Astrocyte (in vitro differentiated cells and primary cell): ENCODE results near the gene WDR45B. TPM values are rescaled to one million over a fixed set of nuclear protein-coding genes. Genes with fewer than 3 reads are reported as not detected.
"Not testable (repeated sequence)": the region's sequence is repeated elsewhere in the genome, so short reads cannot be mapped to it uniquely, and the experiment has no call there.

Experiments used
- DNase-seq: peaks from one replicate; pipeline ENCODE4 v3.0.0-alpha.2; 2010; ENCODE audit warnings: low read depth
- FAIRE-seq: peaks from 2 replicates; lab custom pipeline; 2011; peaks lifted over from hg19 to GRCh38; lab: Jason Lieb, UNC
- H2AFZ ChIP-seq: 2 replicates; pipeline ENCODE4 v1.6.0; 2012; ENCODE audit warnings: low read depth, low read length, inconsistent platforms
- H3K27ac ChIP-seq: 2 replicates; pipeline ENCODE4 v1.5.1; 2011; ENCODE audit warnings: low read depth, low read length, inconsistent platforms
- H3K27me3 ChIP-seq: 2 replicates; pipeline ENCODE4 v1.6.0; 2011; ENCODE audit warnings: low read length, inconsistent platforms; ENCODE audit not compliant: insufficient read depth
- H3K36me3 ChIP-seq: 2 replicates; pipeline ENCODE4 v1.5.1; 2011; ENCODE audit warnings: low read length, inconsistent platforms; ENCODE audit not compliant: insufficient read depth
- H3K4me1 ChIP-seq: 2 replicates; pipeline ENCODE4 v1.5.1; 2011; ENCODE audit warnings: low read length, inconsistent platforms; ENCODE audit not compliant: insufficient read depth
- H3K4me2 ChIP-seq: 2 replicates; pipeline ENCODE4 v1.6.0; 2012; ENCODE audit warnings: low read length, inconsistent platforms
- H3K4me3 ChIP-seq: 2 replicates; pipeline ENCODE4 v1.5.1; 2011; ENCODE audit warnings: low read depth, mild to moderate bottlenecking, low read length, inconsistent platforms; ENCODE audit not compliant: insufficient read depth
- H3K79me2 ChIP-seq: 2 replicates; pipeline ENCODE4 v1.6.0; 2012; ENCODE audit warnings: mild to moderate bottlenecking, low read length, inconsistent platforms; ENCODE audit not compliant: insufficient read depth
- H3K9ac ChIP-seq: 2 replicates; pipeline ENCODE4 v1.6.0; 2012; ENCODE audit warnings: mild to moderate bottlenecking, low read length, inconsistent platforms
- H3K9me3 ChIP-seq: 2 replicates; pipeline ENCODE4 v1.5.1; 2012; ENCODE audit warnings: low read depth, mild to moderate bottlenecking, low read length, inconsistent platforms; ENCODE audit not compliant: insufficient read depth
- H4K20me1 ChIP-seq: 2 replicates; pipeline ENCODE4 v1.6.0; 2012; ENCODE audit warnings: low read length, inconsistent platforms; ENCODE audit not compliant: insufficient read depth
- H3K27ac Mint-ChIP-seq: one replicate; pipeline ENCODE4 v1.8.0; 2021; ENCODE audit warnings: mild to moderate bottlenecking, mixed read lengths; ENCODE audit not compliant: unreplicated experiment
- H3K27me3 Mint-ChIP-seq: one replicate; pipeline ENCODE4 v1.8.0; 2021; ENCODE audit warnings: low read depth, mixed read lengths; ENCODE audit not compliant: unreplicated experiment
- H3K36me3 Mint-ChIP-seq: one replicate; pipeline ENCODE4 v1.8.0; 2021; ENCODE audit warnings: low read depth, mixed read lengths; ENCODE audit not compliant: unreplicated experiment
- H3K4me1 Mint-ChIP-seq: one replicate; pipeline ENCODE4 v1.8.0; 2021; ENCODE audit warnings: low read depth, mixed read lengths; ENCODE audit not compliant: unreplicated experiment
- H3K4me3 Mint-ChIP-seq: one replicate; pipeline ENCODE4 v1.8.0; 2021; ENCODE audit warnings: mild to moderate bottlenecking, moderate library complexity, mixed read lengths; ENCODE audit not compliant: unreplicated experiment
- H3K9me3 Mint-ChIP-seq: one replicate; pipeline ENCODE4 v1.8.0; 2021; ENCODE audit warnings: mild to moderate bottlenecking, mixed read lengths; ENCODE audit not compliant: unreplicated experiment
- EZH2 ChIP-seq: IDR thresholded peaks from 2 replicates; pipeline ENCODE4 v1.6.1; 2012; ENCODE audit warnings: mild to moderate bottlenecking, low read length, inconsistent platforms; ENCODE audit not compliant: insufficient read depth
- total RNA-seq: library from RNA; stranded (reverse); gene quantifications from 2 replicates; pipeline ENCODE4 v1.2.1, GENCODE V29; 2021
- TF ChIP-seq, protein P1 (sequence below): IDR thresholded peaks from 2 replicates; pipeline ENCODE4 v1.5.1; 2011; ENCODE audit warnings: low read depth, mild to moderate bottlenecking, inconsistent platforms, low read length, moderate library complexity; ENCODE audit not compliant: insufficient read depth

Gene WDR45B
- total RNA-seq, 1 donor from 2014 or later = 75.4 TPM

DNA sequence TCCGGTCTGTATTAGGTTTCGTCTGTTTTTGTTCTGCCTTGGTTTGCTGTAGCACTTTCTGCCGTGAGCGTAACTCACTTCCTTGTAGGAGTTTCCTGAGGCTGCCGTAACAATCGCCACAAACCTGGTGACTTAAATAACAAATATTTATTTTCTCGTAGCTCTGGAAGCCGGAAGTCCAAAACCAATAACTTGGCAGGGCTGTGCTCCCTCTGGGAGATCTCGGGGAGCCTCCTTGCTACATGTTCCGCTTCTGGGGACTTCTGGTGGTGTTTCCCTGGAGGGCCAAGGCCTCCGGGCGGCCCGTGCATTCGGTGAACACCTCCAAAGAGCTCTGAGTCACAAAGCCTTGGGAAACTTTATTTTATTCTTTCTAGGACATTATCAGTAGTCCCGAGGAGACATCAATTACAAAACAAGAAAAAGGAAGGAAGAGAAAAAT lies 6.8 kb upstream of the WDR45B start:
- H3K9me3 ChIP-seq = no peaks in the 10 kb centered on the region
- H3K4me1 ChIP-seq = no peaks in the 10 kb centered on the region
- DNase-seq = no peak
- no peak overlapping the region for H3K4me3 ChIP-seq
- no peaks in the 10 kb centered on the region for H4K20me1 ChIP-seq
- no peak overlapping the region for H3K27ac ChIP-seq
- no peaks in the 10 kb centered on the region for H3K36me3 ChIP-seq
- no peak overlapping the region for H3K9ac ChIP-seq
- Mint-ChIP-seq H3K4me3 (no peak overlapping the region), H3K4me1 (no peaks in the 10 kb centered on the region), H3K9me3 (no peaks in the 10 kb centered on the region), H3K27me3 (peaks cover 2% of the 10 kb centered on the region), H3K36me3 (peaks cover 17% of the 10 kb centered on the region), H3K27ac (no peak overlapping the region)
- TF ChIP-seq, protein P1, sequence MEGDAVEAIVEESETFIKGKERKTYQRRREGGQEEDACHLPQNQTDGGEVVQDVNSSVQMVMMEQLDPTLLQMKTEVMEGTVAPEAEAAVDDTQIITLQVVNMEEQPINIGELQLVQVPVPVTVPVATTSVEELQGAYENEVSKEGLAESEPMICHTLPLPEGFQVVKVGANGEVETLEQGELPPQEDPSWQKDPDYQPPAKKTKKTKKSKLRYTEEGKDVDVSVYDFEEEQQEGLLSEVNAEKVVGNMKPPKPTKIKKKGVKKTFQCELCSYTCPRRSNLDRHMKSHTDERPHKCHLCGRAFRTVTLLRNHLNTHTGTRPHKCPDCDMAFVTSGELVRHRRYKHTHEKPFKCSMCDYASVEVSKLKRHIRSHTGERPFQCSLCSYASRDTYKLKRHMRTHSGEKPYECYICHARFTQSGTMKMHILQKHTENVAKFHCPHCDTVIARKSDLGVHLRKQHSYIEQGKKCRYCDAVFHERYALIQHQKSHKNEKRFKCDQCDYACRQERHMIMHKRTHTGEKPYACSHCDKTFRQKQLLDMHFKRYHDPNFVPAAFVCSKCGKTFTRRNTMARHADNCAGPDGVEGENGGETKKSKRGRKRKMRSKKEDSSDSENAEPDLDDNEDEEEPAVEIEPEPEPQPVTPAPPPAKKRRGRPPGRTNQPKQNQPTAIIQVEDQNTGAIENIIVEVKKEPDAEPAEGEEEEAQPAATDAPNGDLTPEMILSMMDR = no peak
- TF ChIP-seq EZH2 = no peak
- H2AFZ ChIP-seq = no peak overlapping the region
- H3K79me2 ChIP-seq = no peaks in the 10 kb centered on the region
- H3K4me2 ChIP-seq = no peak overlapping the region
- no peaks in the 10 kb centered on the region for H3K27me3 ChIP-seq
- FAIRE-seq = no peak

DNA sequence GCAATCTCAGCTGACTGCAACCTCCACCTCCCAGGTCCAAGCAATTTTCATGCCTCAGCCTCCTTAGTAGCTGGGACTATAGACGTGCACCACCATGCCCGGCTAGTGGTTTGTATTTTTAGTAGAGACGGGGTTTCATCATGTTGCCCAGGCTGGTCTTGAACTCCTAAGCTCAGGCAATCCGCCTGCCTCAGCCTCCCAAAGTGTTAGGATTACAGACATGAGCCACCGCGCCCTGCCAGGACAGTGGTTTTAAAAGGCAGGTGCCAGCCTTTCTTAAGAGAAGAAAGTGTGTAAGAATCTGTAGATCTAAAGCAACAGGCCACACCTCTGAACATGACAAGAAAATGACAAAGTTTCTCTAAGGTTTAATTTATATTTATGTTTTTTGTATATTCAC lies 6.4 kb upstream of the WDR45B start:
- not testable (repeated sequence) for H4K20me1 ChIP-seq, H3K79me2 ChIP-seq, H3K27ac Mint-ChIP-seq, H3K4me3 ChIP-seq, FAIRE-seq, H3K9me3 ChIP-seq, H3K4me1 ChIP-seq, H3K4me3 Mint-ChIP-seq, DNase-seq, H3K4me1 Mint-ChIP-seq, H3K9ac ChIP-seq, H3K36me3 ChIP-seq, H3K27ac ChIP-seq, H3K27me3 ChIP-seq, H3K27me3 Mint-ChIP-seq, H2AFZ ChIP-seq, H3K9me3 Mint-ChIP-seq, H3K4me2 ChIP-seq
- H3K36me3 Mint-ChIP-seq = peaks cover 13% of the 10 kb centered on the region

DNA sequence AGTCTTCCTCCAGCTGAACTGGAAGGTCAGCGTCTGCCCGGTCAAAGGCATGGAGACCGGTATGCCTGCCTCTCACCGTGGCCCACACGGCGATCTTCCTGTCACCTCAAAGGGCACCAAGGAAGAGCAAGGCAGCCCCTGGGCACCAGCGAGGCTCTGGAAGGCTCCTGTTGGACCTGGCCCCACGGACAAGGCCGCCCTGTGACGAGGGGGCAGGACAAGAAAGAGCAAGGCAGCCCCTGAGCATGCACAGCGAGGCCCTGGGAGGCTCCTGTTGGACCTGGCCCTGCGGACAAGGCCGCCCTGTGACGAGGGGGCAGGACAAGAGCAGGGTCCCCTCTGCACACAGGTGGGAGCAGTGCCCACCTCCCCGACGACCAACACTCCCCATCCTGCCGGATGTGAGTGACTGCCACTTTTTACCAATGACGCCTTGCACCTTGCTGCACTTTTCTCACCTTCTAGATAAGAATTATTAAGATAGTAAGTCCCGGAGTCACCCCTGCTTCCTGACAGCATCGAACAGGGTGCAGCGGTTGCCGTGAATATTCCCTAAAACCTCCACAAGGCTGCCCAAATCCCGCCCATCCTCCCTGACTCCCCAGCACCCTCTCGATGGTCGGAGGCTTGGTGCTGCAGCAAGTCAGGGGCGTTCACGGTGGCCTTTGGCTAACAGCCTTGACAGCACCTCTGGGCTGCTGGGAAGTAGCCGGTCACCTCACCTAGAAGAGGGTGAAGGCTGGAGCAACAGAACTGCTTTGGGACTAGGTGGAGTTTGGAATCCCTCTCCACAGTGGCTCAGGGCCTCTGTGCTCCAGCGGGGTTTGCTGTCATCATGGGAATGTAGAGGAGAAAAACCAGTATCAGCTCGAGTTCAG lies 5.6 kb upstream of the WDR45B start:
- no peak overlapping the region for H3K4me2 ChIP-seq
- no peaks in the 10 kb centered on the region for H3K36me3 ChIP-seq
- H4K20me1 ChIP-seq = no peaks in the 10 kb centered on the region
- DNase-seq = no peak
- no peak for FAIRE-seq
- H3K4me3 ChIP-seq = no peak overlapping the region
- H3K27ac Mint-ChIP-seq = peak overlapping the region; percentile 34
- H3K27me3 Mint-ChIP-seq = peaks cover 2% of the 10 kb centered on the region
- no peak overlapping the region for H3K9ac ChIP-seq
- H2AFZ ChIP-seq = no peak overlapping the region
- H3K4me1 Mint-ChIP-seq = peaks cover 1% of the 10 kb centered on the region
- no peak for TF ChIP-seq EZH2
- TF ChIP-seq, protein P1 = no peak
- H3K9me3 ChIP-seq = no peaks in the 10 kb centered on the region
- H3K79me2 ChIP-seq = no peaks in the 10 kb centered on the region
- H3K4me3 Mint-ChIP-seq = no peak overlapping the region
- H3K9me3 Mint-ChIP-seq = no peaks in the 10 kb centered on the region
- H3K27ac ChIP-seq = no peak overlapping the region
- peaks cover 3% of the 10 kb centered on the region for H3K4me1 ChIP-seq
- no peaks in the 10 kb centered on the region for H3K27me3 ChIP-seq
- H3K36me3 Mint-ChIP-seq = peaks cover 8% of the 10 kb centered on the region
